Measurements from ENCODE around the gene HPD. TPM values are rescaled to one million over a fixed set of nuclear protein-coding genes. Genes with fewer than 3 reads are reported as not detected.

Gene HPD
- total RNA-seq, 1 donor from 2014 or later, result not detected

DNA sequence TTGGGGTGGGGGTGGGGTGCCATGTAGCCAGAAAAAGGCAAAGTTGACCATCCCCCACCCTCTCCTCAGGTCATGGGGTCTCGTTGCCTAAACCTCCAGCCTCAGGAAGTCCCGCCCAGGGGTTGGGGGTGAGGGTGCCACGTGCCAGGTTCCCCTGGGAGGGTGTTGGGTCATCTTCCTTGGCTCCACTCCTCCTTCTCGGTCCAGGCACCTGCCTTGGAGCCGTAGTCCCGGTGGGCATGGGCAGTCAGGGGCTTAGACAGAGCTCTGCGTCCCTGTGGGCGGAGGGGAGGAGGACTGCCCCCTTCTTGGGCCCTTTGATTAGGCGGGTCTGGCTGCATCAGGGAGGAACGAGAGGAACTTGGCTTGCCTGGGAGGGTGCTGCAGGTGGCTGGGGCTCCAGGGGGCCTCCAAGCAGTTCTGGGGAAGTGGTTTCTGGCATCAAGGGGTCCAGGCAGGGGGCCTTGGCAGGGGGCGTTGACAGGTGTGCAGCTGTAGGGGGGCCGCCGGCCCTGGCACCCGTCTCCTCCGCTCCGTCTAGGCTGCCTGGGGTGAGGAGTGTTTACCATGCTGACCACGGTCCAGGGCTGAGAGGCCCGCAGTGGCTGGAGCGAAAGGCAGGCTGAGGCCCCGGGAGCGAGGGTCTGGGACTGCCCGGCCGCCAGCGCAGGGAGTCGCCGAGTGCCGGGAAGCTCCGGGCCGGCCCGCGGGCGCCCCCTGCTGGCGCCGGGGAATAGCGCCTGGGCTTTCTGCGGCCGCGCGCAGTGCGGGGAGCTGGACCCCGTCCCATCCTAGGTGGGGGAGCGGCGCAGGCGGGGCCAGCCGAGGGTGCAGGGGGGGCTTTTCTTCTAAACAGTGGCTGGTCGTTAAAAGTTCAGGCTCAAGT, 47.0 kb downstream of the HPD start:
- no peak for DNase-seq (ENCODE audit: low read depth, low spot score)

DNA sequence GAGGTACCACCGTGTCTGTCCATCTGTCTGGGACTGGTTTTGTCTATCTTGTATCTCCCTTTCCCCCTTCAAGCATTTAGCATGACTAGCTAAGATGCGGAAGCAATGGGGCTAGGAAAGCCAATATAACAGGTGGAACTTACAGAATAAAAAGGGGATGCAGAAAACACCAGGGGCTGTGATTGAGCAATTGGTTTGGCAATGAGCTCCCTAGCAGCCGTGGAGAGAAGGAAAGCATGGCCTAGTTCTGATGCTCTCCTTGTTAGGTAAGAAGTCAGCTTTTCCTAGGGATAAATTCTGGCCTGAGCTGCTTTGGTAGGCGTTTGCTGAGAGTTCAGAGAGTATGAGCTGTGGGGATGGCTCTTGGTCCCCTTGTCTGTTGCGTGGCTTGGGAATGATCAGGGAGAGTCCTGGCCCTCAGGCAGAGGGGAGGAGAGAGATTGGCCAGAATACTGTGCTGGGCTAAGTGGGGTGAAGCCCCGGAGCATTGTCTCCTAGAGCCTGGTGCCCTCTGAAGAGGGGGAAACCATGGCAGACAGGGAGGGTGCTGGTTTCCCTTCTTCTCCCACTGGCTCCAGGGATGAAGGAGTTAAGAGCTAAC, 47.7 kb downstream of the HPD start:
- DNase-seq (ENCODE audit: low read depth, low spot score), result no peak

DNA sequence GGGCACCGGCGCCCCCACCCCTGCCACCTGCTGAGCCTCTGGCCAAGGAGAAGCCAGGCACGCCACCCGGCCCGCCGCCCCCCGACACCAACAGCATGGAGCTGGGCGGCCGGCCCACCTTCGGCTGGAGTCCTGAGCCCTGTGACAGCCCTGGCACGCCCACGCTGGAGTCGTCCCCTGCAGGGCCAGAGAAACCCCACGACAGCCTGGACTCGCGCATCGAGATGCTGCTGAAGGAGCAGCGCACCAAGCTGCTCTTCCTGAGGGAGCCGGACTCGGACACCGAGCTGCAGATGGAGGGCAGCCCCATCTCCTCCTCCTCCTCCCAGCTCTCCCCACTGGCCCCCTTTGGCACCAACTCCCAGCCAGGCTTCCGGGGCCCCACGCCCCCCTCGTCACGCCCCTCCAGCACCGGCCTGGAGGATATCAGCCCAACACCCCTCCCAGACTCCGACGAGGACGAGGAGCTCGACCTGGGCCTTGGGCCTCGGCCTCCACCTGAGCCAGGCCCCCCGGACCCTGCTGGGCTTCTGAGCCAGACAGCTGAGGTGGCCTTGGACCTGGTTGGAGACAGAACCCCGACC, 48.3 kb downstream of the HPD start:
- no peak for DNase-seq (ENCODE audit: low read depth, low spot score)

DNA sequence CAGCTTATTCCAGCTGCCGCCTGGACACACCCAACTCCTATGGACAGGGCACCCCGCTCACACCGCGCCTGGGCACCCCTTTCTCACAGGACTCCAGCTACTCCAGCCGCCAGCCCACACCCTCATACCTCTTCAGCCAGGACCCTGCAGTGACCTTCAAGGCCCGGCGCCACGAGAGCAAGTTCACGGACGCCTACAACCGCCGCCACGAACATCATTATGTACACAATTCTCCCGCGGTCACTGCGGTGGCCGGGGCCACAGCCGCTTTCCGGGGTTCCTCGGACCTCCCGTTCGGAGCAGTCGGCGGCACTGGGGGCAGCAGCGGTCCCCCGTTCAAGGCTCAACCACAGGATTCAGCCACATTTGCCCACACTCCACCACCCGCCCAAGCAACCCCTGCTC, 48.9 kb downstream of the HPD start:
- DNase-seq (ENCODE audit: low read depth, low spot score), result no peak

DNA sequence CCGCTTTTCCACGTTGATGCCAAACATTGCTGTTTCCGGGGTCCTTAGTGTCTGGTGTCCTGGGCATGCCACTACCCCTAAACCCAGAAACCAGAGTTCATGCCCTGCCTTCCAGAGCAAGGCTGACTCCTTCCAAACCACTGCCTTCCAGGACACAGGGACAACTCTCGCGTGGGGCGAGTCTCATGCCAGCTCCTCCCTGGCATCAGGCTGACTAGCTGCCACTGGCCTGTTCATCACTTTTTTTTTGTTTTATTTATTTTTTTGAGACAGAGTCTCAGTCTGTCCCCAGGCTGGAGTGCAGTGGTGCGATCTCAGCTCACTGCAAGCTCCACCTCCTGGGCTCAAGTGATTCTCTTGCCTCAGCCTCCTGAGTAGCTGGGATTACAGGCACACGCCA, 50.0 kb downstream of the HPD start:
- no peak for DNase-seq (ENCODE audit: low read depth, low spot score)

DNA sequence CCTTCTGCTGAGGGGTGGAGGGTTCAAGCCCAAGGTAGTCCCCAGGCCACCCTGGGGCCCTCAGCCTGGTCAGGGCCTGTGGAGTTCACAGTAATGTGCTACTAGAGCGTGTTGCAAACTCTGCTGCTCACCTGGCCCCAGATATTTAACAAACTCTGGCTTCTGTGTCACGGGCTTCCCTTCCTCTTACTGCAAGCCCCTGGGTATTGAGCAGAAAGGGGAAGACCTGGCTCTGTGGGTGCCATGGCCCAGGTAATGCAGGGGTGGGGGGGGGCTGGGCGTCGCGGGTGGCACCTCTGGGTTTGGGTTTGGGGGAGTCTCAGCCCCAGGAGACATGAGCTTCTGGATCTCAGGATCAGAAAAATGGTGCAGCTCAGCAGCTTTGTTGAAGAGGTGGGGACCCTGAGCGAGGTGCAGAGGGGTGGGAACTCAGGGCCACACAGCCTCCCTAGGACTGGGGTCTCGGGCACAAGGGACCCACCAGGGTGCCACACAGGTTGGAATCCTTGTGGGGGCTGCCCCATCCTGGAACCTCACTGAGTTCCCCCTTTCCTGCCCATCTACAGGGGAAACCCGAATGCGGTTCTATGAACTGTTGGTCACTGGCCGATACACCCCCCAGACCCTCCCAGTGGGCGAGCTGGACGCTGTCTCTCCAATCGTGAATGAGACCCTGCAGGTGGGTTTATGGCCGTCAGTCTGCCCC, 50.9 kb downstream of the HPD start:
- no peak for DNase-seq (ENCODE audit: low read depth, low spot score)

DNA sequence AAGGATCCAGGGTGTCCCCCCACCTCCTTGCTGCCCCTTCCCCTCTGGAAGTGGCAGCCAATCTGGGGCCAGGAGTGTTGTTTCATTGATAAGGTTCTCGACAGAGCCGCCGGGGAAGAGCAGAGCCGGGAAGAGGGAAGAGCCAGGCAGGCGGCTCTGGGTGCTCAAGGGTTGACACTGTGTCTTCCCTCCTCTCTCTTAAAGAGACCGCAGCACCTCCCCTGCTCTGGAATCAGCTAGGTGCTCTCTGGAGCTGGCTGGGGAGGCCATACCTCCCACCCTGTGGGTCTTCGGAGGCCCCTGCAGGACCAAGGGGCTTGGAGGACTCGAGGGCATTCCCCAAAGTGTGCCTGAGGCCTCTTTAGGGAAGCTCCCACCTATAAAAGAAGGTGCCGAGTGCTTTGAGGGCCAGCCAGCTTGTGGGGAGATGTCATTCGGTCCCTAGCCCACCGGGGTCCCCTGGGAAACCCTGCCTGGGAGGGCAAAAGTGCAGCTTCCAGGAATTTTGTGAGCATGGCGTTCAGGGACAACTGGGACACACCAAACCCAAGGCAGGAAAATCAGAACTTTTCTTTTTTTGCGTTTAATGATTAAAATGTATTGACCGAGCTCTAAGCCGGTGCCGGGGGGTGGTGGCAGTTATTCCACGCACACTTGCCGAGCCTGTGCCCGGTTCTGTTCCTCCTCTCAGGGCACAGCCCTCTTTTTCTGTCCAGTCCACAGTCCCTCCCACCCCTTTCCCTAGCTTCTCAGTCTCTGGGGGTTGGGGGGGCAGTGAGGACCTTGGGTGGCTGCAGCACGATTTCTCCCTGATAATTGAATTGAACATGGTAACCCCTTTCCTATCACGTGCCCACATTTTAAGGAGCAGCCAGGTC, 51.9 kb downstream of the HPD start:
- no peak for DNase-seq (ENCODE audit: low read depth, low spot score)

DNA sequence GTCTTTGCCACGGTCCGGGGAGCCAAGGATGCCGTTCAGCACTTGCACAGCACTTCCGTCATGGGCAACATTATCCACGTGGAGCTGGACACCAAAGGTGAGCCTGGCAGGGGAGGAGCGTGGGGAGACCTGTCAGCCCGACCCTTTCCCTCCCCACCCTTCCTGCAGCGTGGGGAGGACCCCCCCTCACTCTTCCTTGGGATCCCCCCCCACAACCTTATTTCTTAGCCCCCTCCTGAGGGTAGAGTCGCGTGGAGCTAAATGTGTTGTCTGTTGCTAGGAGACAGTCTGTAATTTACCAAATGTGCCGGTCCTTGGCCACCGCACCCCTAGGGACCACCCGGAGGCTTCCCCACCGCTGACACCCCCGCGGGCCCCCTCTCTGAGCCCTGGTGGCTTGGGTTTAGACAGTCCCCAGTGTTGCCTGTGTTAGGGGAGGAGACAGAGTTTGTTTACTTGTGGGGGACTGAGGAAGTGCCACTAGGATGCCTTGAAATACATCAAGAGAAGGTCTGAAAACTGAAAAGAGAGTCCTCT, 52.6 kb downstream of the HPD start:
- no peak for DNase-seq (ENCODE audit: low read depth, low spot score)

DNA sequence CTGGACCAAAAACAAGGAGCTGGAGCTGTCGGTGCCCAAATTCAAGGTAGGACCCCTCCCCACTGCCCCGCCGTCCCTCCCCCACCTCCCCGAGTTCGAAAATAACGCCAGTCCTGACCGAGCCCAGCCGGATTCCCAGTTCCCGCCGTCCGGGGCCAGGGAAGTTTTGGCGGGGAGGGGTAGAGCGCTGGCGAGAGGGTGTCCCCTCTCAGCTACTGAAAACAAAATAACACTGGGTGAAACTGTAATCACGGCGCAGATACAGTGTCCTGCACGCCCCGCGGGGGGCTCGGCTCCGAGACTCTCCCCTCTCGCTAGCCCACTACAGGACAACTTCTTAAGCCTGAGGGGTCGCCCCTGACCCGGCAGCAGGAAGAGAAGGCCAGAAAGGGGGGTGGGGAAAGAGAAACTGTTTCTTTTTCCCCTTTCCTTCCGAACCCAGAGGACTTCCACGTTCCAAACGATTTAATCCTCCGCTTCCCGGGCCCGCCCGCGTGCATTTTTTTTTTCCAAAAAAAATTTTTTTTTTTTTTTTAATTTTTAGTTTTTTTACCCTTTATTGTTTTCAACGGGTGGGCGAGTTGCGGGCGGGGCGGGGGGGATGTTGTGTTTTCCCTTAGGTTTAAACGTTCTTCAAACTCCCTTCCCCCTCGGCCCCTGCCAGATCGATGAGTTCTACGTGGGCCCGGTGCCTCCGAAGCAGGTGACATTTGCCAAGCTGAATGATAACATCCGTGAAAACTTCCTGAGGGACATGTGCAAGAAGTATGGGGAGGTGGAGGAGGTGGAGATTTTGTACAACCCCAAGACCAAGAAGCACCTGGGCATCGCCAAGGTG, 53.3 kb downstream of the HPD start:
- DNase-seq (ENCODE audit: low read depth, low spot score), result no peak

DNA sequence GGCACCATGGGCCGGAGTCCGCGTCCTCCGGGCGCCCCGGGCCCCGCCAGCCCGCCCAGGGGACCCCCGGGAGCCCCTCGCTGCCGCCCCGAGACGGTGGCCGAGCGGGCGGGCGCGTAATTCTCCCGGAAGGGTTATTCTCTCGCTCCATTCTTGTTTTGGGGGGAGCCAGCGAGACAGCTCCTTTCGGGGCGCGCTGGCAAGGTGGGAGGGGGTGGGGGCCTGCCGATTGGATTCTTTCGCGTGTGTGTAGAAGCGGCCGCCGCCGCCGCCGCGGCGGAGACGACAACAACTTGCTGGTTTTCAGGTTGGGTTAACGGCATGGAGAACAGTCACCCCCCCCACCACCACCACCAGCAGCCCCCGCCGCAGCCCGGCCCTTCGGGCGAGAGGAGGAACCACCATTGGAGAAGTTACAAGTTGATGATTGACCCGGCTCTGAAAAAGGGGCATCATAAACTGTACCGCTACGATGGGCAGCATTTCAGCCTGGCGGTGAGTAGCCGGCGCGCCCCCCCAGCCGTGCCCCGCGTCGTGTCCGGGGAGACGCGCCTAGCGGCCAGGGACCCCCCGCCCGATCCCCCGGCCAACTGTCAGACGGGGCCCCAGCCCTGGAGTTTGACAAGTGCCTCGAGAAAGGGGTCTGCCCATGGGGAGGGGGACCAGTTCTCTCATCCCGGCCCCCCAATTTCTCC, 54.1 kb downstream of the HPD start:
- no peak for DNase-seq (ENCODE audit: low read depth, low spot score)

DNA sequence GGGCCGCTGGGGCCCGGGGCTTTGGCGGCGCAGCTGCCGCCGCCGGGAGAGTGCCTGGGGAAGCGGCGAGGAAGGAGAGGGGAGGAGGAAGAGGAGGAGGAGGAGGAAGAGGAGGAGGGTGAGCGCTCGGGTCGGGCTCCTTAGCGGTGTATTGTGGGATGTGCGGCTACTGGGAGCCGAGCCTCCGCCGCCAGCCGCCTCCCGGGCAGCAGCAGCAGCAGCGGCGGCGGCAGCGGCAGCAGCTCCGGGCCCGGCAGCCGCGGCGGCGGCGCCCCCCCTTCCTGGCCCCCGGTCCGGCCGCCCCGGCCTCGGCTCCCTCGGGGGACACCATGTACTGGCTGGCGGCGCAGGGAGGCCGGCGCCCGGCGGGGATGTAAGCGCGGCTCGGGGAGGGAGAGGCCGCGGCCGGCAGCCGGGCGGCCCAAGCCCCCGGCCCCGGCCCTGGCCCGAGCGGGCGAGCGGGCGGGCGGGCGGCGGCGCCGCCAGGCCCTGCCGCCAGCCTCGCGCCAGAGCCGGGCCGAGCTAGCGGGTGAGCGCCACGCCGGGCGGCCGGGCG, 54.7 kb downstream of the HPD start, which contains the start of gene SETD1B:
Gene SETD1B (plus strand): TSS at position 149 of the 556 bp plus-strand sequence. CDS start 729 bp downstream, outside the sequence.
- DNase-seq (ENCODE audit: low read depth, low spot score), result no peak

DNA sequence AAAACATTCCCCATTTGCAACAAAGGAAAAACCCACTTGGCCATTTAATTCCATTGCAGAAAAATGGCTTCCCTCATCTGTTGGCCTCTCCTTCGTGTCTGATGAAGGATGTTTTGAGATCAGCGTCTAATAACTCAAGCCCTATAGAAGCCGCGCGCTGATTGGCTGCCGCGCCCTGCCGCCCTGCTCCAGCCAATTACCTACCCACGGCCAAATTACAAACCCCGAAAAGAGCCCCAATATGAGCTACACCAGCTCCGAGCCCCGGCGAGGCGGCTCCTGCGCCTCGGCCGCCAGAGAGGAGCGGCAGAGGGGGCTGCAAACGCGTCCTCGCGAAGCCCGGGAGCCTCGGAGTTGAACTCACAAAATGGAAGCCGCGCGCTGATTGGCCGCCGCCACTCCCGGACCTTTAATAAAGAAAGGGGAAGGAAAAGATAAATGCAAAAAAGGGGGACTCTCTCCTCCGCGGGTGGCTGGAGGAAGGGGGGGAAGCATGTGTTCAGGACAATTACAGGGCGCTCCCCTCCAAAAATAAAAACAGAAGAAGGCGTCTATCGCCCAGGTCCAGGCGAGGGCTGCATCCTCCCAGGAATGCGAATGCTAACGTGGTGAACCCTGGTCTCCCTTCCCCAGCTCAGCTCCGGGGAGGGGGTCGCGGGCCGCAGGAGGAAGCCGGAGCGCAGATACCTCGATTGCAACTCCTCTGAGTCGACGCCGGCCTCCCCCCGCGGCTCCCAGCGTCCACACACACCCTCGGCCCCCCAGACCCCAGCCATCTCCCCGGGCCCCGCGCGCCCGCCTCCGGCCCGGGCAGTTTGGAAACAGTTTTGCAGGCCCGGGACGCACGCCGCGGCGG, 55.6 kb downstream of the HPD start:
- peak; percentile 73 for DNase-seq (ENCODE audit: low read depth, low spot score)

DNA sequence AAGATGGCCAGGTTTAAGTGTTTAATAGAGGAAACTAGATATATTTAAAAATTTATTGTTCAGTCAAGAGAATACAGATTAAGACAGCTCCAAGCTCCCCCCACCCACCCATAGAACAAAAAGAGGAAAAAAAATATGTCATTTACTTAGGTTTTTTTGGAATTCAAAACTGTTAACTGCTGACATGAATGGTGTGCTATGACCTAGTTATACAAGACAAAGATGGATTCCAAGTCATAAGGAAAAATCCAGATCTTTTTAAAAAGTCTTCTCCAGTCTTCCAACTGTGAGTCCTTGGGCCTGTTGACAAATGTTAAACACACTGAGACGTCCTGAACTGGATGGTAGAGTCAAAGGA, 56.2 kb downstream of the HPD start:
- no peak for DNase-seq (ENCODE audit: low read depth, low spot score)

DNA sequence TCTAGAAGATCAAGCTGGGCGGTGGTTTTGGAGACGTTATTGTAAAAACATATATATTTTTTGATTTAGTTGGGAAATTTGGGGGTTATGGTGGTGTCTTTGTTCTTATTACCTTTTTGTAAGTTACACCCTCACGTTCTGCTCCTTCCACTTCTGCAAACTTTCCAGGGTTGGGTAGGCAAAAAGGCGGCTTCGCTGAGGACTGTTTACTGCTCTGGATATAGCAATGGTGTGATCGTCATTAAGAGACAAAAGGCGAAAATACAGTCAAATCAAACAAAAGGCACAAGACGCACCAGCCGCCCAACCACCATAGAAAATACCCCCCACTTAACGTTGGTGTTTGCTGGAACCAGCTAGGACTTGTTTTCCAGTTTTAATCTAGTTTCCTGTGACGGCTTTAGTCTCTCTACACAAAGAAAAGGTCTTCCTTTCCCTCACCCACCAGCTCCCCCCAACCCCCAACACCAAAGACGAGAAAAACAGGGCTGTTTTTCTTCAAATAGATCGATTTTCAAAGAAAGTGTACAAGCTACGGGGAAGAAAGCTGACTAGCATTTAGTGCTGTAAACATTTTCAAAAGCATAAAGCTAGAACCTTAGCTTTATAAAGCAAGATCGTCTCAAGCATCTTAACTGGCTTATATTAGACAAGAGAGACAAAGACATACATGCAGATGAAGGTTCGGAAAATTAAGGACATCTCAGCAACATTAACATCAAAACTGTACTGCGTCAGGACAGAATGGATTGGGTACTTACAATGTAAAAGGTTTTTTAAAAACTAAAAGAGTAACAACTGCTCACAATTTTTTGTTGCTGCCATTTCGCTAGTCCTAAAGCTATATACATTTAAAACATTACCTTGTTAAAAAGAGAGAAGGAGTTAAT, 56.8 kb downstream of the HPD start:
- no peak for DNase-seq (ENCODE audit: low read depth, low spot score)

DNA sequence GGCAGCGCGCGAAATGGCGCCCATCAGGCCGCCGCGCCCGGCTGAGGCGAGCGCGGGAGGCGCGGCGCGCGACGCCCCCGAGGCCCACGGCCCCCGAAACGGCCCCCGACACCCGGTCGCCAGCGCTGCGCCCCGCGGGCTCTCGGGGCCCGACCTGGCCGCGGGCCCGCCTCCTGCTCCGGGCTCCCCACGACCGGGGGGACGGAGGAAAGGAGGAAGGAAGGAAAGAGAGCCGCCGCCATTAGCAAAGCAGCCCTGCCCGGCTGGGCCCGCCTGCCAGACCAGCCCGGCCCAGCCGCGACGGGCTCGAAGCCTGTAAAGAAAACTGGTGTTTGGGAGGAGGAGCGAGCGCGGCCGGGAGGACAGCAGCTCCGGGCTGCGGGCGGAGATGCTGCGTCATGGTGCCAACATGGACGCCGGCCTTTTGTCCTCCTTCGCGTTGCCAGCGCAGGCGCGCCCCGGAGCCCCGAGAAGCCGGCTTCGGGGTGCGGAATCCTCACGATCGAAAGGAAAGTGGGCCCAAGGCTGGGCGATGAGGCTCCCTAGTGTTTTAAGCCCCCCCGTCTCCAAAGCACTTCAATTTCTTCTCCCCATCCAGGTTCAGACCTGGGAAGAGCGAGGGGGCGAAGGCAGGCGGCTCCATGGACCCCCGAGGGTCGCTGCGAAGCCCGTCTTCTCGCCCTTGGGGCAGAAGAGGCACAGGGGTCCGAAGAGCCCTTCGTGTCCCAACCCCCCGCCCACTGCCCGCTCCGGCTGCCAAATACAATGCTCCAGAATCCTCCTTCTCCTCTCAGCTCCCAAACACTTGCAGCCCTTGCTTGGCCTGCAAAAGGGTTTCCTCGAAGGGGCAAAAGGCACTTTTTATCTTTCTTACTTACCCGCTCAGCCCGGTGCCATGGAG, 57.7 kb downstream of the HPD start:
- DNase-seq (ENCODE audit: low read depth, low spot score), result no peak

All from pulmonary artery endothelial cell (primary cell).